ENCODE measurements around the gene CDH11. TPM values are rescaled to one million over a fixed set of nuclear protein-coding genes. Genes with fewer than 3 reads are reported as not detected.

CDH11 gene
- total RNA-seq, 4 donors from 2014 or later: 22.4 to 47.8 (median 35.6) TPM

DNA sequence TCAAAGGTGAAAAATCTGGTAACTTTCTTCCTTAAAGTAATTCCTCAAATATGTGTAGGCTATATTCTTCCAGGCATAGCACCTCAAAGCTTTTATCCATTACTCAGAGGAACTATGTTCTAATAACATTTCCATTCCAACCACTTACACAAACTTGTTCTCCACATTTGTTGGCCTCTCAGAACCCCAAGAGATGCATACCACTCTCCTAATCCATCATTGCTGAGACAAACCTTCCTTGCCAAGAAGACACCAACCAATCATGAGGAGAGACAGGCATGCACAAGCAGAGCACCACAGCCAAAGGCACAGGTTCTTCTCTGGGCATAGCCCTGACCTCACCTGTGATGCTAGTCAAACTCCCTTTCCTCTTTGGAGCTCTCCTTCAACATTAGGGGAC lies 20.9 kb downstream of the CDH11 start:
- no peak overlapping the region for H3K4me3 ChIP-seq
- TF ChIP-seq POLR2A (IDR thresholded peaks at IDR 0.05; ENCODE audit: low read depth) (no peak), EP300 (IDR thresholded peaks at IDR 0.05) (no peak), POLR2AphosphoS5 (IDR thresholded peaks at IDR 0.05) (no peak), CTCF (IDR thresholded peaks at IDR 0.05) (no peak)
- no peak overlapping the region for H3K27ac ChIP-seq (replicated peaks in 1 of 4)
- peak; percentile 42 for DNase-seq (ENCODE audit: extremely low spot score)
- H3K27me3 ChIP-seq: no peaks in the 10 kb centered on the region
- no peaks in the 10 kb centered on the region for H3K9me3 ChIP-seq
- intact Hi-C loops (cut with DNase I): no loop called here
- no peaks in the 10 kb centered on the region for H3K4me1 ChIP-seq
- no peaks in the 10 kb centered on the region for H3K36me3 ChIP-seq

DNA sequence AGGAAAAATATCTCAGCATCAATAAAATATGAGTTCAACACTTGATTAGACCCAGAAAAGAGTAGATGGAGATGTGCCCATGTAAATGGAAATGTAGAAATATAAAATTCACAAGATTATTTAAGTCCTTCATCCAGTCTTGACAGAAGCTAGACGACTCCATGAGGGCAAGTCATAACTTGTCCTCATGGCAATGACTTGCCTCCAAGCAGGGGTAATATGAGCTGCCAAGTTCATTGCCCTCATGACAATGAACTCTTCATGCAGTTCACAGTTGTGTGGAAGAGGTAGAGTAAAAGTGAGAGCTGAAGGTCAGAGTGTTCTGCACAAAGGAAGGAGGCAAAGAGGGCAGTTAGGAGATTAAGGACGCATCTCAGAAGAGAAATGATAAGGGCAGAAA lies 22.3 kb downstream of the CDH11 start:
- Histone ChIP-seq H3K4me1 (no peaks in the 10 kb centered on the region), H3K27me3 (no peaks in the 10 kb centered on the region), H3K27ac (replicated peaks in 1 of 4) (no peak overlapping the region), H3K9me3 (no peaks in the 10 kb centered on the region), H3K4me3 (no peak overlapping the region), H3K36me3 (no peaks in the 10 kb centered on the region)
- intact Hi-C loops (cut with DNase I): no loop called here
- TF ChIP-seq POLR2A (IDR thresholded peaks at IDR 0.05; ENCODE audit: low read depth) (no peak), CTCF (IDR thresholded peaks at IDR 0.05) (no peak), EP300 (IDR thresholded peaks at IDR 0.05) (no peak), POLR2AphosphoS5 (IDR thresholded peaks at IDR 0.05) (no peak)
- DNase-seq (ENCODE audit: extremely low spot score): peak; percentile 7
- 95% methylated on average over 2 of the region's 2 CpGs for WGBS

- intact Hi-C loops (cut with DNase I): no loop called here
- no peak overlapping the region for H3K4me3 ChIP-seq
- TF ChIP-seq POLR2AphosphoS5 (IDR thresholded peaks at IDR 0.05): no peak
- TF ChIP-seq EP300 (IDR thresholded peaks at IDR 0.05): no peak
- no peak for TF ChIP-seq CTCF (IDR thresholded peaks at IDR 0.05)
- TF ChIP-seq POLR2A (IDR thresholded peaks at IDR 0.05; ENCODE audit: low read depth): no peak
- H3K36me3 ChIP-seq: no peaks in the 10 kb centered on the region
- peak; percentile 19 for DNase-seq (ENCODE audit: extremely low spot score)
- no peaks in the 10 kb centered on the region for H3K9me3 ChIP-seq
- H3K27ac ChIP-seq (replicated peaks in 1 of 4): no peak overlapping the region
- H3K4me1 ChIP-seq: no peaks in the 10 kb centered on the region
- H3K27me3 ChIP-seq: no peaks in the 10 kb centered on the region
- WGBS: 93% methylated on average over 3 of the region's 3 CpGs
These were observed 22.9 kb downstream of the CDH11 start for GRCh38 chr16:65098916-65099315.

DNA sequence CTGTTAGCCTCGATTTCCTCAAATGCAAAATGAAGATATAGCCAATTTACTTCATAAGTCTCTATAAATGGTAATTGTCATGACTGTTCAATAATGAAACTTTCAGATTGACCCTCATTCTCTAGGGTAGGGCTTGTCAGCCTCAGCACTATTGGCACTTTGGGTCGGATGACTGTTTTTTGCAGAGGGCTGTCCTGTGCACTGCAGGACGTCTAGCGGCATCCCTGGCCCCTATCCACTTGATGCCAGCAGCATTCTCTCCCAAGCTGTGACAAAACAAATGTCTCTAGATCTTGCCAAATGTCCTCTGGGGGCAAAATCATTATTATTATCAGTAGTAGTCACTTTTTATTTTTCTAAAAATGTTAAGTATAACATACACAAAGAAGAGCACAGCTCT lies 24.6 kb downstream of the CDH11 start:
- Histone ChIP-seq H3K4me1 (no peaks in the 10 kb centered on the region), H3K27me3 (no peaks in the 10 kb centered on the region), H3K36me3 (no peaks in the 10 kb centered on the region), H3K9me3 (no peaks in the 10 kb centered on the region), H3K27ac (replicated peaks in 1 of 4) (no peak overlapping the region), H3K4me3 (no peak overlapping the region)
- peak; percentile 60 for DNase-seq (ENCODE audit: extremely low spot score)
- intact Hi-C loops (cut with DNase I): no loop called here
- TF ChIP-seq POLR2AphosphoS5 (IDR thresholded peaks at IDR 0.05) (no peak), POLR2A (IDR thresholded peaks at IDR 0.05; ENCODE audit: low read depth) (no peak), CTCF (IDR thresholded peaks at IDR 0.05) (no peak)
- WGBS: 78% methylated on average over 4 of the region's 4 CpGs

DNA sequence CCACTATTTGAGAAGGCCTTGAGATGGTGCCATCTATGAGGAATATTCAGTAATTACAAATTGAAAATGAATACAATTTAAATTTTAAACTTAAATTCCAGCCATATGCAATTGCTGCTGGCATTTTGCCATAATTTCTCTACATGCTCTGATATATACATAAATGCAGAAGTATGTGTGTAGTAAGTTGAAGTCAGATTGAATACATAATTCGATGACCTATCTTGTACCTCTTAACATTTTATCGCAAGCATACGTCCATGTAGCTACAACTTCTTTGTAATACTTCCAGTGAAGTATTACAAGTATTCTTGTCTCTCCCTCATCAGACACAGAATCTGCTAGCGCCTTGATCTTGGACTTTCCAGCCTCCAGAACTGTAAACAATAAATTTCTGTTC lies 26.0 kb downstream of the CDH11 start:
- no peak for TF ChIP-seq CTCF (IDR thresholded peaks at IDR 0.05)
- no peak for TF ChIP-seq POLR2AphosphoS5 (IDR thresholded peaks at IDR 0.05)
- TF ChIP-seq POLR2A (IDR thresholded peaks at IDR 0.05; ENCODE audit: low read depth): no peak
- no peak for TF ChIP-seq EP300 (IDR thresholded peaks at IDR 0.05)
- no peak overlapping the region for H3K27ac ChIP-seq (replicated peaks in 1 of 4)
- no peak for DNase-seq (ENCODE audit: extremely low spot score)
- H3K36me3 ChIP-seq: no peaks in the 10 kb centered on the region
- no peaks in the 10 kb centered on the region for H3K9me3 ChIP-seq
- no peaks in the 10 kb centered on the region for H3K27me3 ChIP-seq
- H3K4me1 ChIP-seq: no peaks in the 10 kb centered on the region
- H3K4me3 ChIP-seq: no peak overlapping the region
- intact Hi-C loops (cut with DNase I): no loop called here
- 72% methylated on average over 4 of the region's 4 CpGs for WGBS
